Measurements from ENCODE around the gene PRKCH. TPM values are rescaled to one million over a fixed set of nuclear protein-coding genes. Genes with fewer than 3 reads are reported as not detected.

The PRKCH gene
- polyA plus RNA-seq, 5 donors: 29.5 to 47.5 (median 45.7) TPM

GRCh38 chr14:61335049-61335448 lies 13.7 kb downstream of the PRKCH start:
- no peak for DNase-seq

DNA sequence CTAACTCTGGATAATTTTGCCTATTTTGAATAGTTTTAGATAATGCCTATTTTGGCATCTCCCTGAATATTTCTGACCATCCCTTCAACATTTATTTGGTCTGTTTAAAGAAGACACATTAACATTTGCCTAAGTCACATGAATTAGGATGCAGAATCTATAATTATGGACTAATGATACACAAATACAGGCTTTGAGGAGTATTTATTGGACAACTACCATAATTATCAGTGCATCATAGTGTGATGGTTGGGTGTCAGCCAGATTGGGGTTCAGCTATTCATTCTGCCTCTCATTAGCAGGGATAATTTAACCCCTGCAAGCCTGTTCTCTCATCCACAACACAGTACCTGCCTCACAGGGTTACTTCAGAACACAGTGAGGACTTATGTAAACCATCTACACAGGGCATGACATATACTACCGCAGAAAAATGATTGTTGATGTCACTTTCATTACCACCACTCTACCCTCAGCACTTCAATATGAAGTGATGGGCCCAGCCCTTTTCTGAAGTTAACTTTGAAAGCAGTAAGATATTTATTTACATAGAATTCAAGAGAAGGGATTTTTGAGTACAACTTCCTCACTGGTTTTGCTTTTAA lies 14.4 kb downstream of the PRKCH start:
- no peak for DNase-seq

- no peak for DNase-seq
Observed at GRCh38 chr14:61337893-61338292, 16.5 kb downstream of the PRKCH start.

DNA sequence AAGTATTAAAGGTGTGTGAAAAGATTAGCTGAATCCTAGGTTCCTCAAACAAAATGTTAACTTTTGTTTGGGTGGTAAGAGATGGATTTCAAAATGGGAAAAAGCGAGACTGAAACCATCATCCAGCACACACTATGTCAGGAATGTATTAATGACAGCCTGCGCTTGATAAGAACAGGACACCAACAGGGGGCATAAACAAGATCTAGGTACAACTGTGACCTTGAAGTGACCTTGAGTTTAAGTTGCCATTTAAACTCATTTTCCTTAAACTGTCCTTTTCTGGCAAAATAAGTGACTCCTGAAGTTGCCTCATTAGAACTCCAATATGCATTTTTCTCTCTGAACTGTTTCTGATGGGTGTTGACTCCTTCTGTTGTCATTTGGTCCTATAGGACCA lies 17.1 kb downstream of the PRKCH start:
- no peak for DNase-seq

- DNase-seq: no peak
Observed at GRCh38 chr14:61341275-61342206, 20.2 kb downstream of the PRKCH start.

GRCh38 chr14:61342486-61342885 lies 21.1 kb downstream of the PRKCH start:
- DNase-seq: no peak

DNA sequence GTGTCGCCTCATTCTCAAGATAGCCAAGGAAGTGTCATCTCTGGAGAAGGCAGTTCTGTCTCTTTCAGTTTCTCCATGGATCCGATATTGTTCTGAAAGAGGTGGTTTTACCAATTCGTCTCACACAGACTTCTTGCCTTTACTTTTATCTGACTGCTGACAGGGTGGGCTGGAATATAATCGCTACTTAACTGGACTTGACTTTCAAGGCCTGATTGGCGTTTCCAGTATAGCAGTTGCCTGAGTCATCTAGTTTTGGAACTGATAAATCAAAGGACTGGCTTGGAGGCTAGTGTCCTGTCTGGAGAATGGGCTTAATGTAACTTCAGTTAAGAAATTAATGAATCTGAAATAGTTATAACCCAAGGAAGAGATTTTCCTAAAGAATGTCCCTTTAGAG lies 21.6 kb downstream of the PRKCH start:
- no peak for DNase-seq

- no peak for DNase-seq
Observed at GRCh38 chr14:61343471-61343870, 22.1 kb downstream of the PRKCH start.

- DNase-seq: no peak
Observed at GRCh38 chr14:61343991-61344405, 22.6 kb downstream of the PRKCH start.

- no peak for DNase-seq
Observed at GRCh38 chr14:61344437-61345150, 23.2 kb downstream of the PRKCH start.

DNA sequence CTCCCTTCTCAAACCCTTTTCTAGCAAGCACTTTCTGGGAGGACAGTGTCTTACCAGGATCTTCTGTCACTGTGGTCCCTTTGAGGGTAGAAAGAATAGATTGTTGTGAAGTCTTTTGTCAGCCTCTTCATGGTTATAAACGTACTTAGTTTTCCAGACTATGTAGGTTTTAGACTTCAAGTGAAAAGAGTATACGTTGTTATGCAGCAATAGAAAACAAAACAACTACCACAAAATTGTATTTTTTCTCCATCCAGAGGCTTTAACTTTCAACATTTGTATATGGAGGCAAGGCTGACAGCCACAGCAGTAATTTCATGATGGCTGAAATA lies 23.7 kb downstream of the PRKCH start:
- DNase-seq: no peak

DNA sequence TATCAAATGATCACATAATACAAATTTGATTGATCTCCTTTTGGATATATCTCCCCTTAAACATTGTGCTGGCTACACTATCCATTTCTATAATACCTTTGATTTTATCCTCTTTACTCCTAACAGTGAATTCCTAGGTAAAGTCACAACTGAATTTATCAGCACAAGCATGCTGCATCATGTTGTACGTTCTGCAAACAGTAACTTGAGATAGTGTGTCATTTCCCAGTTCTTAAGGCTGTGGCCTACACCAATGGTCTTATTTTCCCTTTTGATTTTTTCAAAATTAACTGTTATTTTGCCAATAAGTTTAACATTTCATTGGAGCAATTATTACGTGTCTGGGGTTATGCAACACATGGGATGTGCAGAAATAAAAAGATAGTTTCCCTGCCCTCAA lies 24.8 kb downstream of the PRKCH start:
- DNase-seq: no peak

DNA sequence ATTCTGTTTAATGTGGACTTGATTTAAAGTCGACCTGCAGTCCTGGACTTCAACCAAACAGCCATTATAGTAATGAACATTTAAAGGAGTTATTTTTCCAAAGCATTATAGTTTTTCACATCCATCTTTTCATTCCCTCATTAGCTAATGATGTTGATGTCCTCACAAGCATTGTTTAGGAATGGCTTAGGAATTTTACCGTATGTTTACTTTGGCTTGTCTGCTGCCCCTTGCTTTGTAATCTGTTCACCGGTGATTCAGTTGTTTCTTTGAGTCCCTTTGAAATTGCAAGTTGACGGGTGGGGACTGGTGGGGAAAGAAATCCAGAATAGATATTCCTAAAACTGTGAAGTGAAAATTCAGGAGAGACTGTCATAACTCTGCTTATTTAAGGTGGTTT lies 25.4 kb downstream of the PRKCH start:
- no peak for DNase-seq

GRCh38 chr14:61347826-61348443 lies 26.6 kb downstream of the PRKCH start:
- no peak for DNase-seq

DNA sequence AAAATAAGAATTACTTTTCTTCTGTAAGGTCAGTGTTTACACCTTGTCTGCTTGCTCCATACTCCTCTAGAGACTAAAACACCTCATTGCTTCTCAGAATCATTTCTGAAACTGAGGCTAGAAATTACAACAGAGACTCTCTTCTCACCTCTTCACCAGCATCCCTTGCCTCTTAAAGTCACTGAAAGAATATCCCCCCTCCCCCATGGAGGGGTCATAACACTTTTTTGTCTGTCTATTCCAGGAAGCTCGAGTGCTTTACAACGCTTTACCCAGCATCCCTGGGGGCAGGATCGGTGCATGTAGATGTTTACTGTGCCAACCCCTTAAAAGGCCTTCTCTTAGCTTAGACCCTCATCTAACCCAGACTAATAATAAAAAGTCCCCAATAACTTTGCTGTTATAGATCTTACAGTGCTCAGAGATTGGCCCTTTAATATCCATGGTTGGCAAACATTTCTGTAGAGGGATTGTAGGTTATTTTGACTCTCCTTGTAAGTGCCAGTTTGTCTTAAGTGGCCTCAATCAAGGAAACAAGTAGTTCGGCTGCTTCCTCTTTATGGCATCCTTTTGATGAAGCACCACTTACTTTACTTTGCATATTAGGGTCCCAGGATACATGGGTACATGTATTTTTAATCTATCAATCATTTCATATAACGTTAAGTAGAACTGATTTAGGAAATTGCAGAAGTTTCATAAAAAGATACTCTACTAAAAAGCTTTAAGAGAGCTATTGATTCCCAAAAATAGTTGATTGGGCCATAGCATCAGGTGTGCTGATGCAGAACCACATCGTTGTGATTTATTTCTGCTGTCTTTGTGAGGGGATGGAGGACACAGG lies 29.3 kb downstream of the PRKCH start:
- no peak for DNase-seq

DNA sequence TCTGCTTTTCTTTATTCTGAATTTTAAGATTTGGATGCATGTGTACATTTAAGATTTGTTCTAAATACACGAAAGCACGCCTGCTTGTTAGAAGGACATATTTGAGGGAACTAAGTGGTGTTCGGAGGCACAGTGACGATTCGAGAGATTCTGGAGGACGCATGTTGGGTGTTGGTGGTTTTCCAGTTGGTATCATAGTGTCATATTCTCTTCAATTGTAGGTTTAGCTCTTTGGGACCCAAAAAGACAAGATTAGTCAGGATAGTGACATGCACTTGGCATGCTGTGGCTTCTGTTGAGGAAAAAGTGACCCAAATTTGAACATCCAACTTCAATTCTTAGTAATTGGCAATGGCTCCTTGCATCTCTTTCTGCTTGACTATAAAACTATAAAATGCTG lies 30.1 kb downstream of the PRKCH start:
- DNase-seq: no peak

DNA sequence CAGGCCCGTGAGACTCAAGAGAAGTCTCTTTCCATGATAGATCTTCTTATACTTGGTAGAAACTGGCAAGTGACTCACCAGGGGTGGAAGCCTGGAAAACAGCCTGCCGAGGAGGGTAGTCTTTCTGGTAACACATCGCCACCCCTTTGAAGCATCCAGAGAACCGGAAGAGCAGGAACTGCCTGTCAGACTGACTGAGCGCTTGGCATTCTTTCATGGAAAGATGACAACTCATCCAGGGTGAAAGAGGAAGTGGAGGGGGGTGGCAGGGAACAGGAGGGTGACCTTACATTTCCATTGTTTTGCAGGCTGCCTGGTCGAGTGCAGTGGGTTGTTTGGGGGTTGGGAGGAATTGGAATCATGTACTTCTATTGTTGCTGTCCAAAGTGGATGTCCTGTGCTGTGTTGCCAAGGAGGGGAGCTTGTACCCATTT lies 34.5 kb downstream of the PRKCH start:
- DNase-seq: peak; percentile 54 to 55

DNA sequence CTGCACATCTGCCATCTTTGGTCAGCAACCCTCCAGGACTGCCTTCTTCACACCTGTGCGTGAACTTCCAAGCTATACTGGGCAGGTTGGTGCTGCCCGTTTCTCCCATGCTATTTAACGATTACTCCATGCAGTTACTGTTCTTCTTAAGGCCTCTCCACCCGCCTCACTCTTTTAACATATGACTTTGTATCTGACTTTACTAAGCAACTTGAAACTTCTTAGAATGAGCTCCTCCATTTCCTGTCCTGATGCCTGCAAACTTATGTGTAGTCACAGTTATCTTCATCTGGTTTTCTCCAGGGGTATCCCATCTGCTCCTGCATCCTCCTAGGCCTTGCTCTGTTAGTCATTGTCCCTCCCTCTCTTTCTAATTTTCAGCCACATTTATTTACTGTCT lies 35.7 kb downstream of the PRKCH start:
- no peak for DNase-seq

DNA sequence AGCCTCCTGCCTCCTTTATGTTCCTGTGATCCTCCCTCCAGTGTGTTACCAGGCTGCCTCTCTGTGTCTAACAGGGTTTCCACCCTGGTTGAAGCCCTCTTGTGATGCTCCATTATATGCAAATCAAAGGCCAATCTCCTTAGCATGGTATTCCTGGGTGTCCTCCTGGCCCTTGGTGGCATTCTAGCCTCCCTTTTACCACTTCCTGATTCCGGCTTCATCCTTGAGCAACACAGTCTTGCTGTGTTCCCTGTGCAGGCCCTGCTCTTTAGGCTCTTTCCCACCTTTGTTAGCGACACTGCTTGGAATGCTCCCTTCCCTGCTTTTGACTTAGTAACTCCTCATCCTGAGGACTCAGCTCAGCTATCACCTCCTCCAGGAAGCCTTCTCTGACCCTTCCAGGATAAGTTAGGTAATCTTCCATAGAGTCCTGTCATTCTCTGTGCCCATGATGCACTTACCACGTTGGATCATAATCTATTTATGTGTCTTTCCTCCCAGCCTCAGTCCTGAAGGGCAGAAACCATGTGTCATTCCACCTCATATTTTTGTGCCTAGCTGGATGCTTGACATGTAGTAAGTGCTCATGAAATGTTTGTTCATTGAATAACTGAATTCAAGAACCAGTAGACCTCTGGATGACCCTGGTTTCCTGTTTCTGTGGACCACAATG lies 37.3 kb downstream of the PRKCH start:
- DNase-seq: no peak

DNA sequence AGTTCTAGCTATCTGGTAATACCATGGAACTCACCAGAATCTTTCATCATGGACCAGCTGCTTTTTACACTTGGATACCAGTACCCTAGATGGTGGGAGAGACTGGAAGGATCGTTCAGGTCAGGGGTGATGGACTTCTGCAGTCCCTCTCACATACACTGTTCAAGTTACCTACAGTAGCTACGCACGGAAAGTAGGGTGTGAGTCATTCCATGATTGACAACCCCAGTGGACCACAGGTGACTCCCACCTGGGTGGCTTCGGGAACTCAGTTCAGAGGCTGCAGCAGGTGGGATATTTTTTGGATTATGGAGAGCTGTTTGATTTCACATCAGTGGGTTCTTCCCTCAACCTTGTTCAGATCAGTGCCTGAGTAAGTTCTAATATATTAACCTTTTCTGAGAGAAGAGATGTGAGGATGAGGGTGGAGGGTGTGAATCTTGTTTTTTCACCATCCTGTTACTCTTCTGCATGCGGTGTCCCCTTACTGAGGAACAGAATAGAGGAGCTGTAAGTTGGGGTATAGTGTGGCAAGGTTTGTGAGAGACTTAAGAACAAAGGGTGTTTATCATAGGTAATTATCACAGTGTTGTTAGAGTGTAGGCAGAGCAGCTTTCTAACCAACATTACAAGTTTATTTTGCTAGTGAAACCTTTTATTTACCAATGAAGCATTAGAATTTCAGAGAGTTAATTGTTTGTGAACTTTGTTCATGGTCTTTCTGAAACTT lies 39.6 kb downstream of the PRKCH start:
- no peak for DNase-seq
